Prostate gland (tissue), 2 donors: ENCODE measurements around the gene DCP2. TPM values are rescaled to one million over a fixed set of nuclear protein-coding genes. Genes with fewer than 3 reads are reported as not detected.
A peak's percentile ranks its signal among the peaks of the same experiment; 100 is the strongest.

ENCODE experiments used
- DNase-seq: peaks from one replicate; pipeline ENCODE4 v3.0.0-alpha.2; 2019; ENCODE audit warnings: low spot score
- H3K27ac ChIP-seq, 2 donors: fragments of 200-600 bp; sonication (generic); 2 replicates each; pipeline ENCODE4 v1.5.1; 2017 to 2019
- H3K27me3 ChIP-seq: fragments of 200-600 bp; sonication (generic); replicated peaks from 2 replicates; pipeline ENCODE4 v1.5.1; 2019; ENCODE audit not compliant: insufficient read depth
- H3K36me3 ChIP-seq, 2 donors: fragments of 200-600 bp; sonication (generic); 1 replicate in 1 of 2; 2 replicates in 1 of 2; pipeline versions ENCODE4 v1.5.1 to v1.8.1; 2017 to 2019
- H3K4me1 ChIP-seq: fragments of 200-600 bp; sonication (generic); replicated peaks from 2 replicates; pipeline ENCODE4 v1.5.1; 2019
- H3K4me3 ChIP-seq, 2 donors: fragments of 200-600 bp; sonication (generic); 2 replicates each; pipeline ENCODE4 v1.5.1; 2017 to 2019
- H3K9me3 ChIP-seq: fragments of 200-600 bp; sonication (generic); 2 replicates; pipeline ENCODE4 v1.5.1; 2017
- POLR2A ChIP-seq: fragments of 450-650 bp; IDR thresholded peaks from one replicate; pipeline ENCODE4 v1.6.1; 2016; ENCODE audit warnings: antibody characterized with exemption, mild to moderate bottlenecking
- POLR2AphosphoS5 ChIP-seq: sonication (generic); formaldehyde crosslinking; IDR thresholded peaks from one replicate; pipeline ENCODE4 v1.6.1; 2017; ENCODE audit warnings: antibody characterized with exemption
- WGBS: methylation state at CpG from one replicate; pipeline ENCODE4 v1.1.5; 2018; 5-methylcytosine and 5-hydroxymethylcytosine counted together
- intact Hi-C: fragments of 100-400 bp; cut with DNase I; formaldehyde crosslinking; loops from one replicate; pipeline ENCODE4 v1.14.2; 2022
- total RNA-seq, 2 donors: library from RNA; depleted of rRNA; stranded (reverse); fragments of >200 nt; gene quantifications; one replicate each; pipeline ENCODE4 v1.1.0, GENCODE V29; 2016
- TF ChIP-seq, protein P1 (sequence below), 4 experiments: fragments of 200-600 bp in 2 of 4; fragments of 450-650 bp in 2 of 4; sonication (generic) in 2 of 4; IDR thresholded peaks; 1 replicate in 3 of 4; 2 replicates in 1 of 4; pipeline ENCODE4 v1.5.1; 2016 to 2019; ENCODE audit warnings: antibody characterized with exemption in 4 of 4, mild to moderate bottlenecking in 2 of 4, moderate library complexity in 2 of 4

Gene DCP2
- total RNA-seq, 2 donors from 2014 or later, result 23.4 to 51.6 TPM

DNA sequence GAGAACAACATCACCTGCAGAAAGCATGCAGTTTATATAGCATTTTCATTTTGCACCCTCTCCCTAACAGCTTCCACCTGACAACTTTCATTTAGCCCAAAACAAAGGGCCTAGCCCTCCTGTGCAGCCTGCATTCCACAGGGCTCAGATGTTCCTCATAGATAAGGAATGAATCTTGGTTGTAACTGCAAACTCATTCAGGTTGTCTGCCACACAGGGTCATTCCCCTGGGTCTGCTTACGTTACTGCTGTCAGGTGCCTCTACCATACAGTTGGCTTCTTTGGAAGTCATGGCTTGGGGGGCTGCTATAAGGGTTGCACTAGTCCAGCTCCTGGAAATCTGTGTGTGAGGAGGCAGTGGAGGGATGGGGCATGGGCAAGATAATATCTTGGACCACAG is 2.7 kb upstream of the DCP2 start:
- DNase-seq, result no peak
- intact Hi-C loops, result no loop called here
- WGBS, result 50% methylated on average over 1 of the region's 1 CpG

DNA sequence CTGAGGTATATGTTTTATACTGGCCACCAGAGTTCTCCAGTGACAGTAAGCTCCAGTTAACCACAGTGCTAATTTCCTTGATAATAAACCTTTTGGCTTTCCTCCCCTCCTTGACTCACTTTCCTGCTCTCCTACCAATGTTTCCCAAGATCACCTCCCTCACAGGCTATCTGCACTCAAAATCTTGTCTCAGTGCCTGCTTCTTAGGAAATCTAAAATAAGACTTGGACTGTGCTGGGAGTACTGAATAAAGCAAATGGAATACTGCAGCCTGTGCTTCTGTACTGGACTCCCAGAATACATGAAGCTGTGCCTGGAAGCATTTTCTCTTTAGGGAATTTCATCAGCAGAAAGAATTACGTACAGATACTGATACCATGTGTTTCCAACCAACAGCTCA is 1.7 kb upstream of the DCP2 start:
- Histone ChIP-seq H3K4me3 (no peak overlapping the region), H3K9me3 (no peaks in the 10 kb centered on the region), H3K27me3 (no peaks in the 10 kb centered on the region), H3K4me1 (no peaks in the 10 kb centered on the region), H3K36me3 (no peaks in the 10 kb centered on the region), H3K27ac (no peak overlapping the region)
- no peak for TF ChIP-seq POLR2A
- no peak for TF ChIP-seq POLR2AphosphoS5
- TF ChIP-seq, protein P1, sequence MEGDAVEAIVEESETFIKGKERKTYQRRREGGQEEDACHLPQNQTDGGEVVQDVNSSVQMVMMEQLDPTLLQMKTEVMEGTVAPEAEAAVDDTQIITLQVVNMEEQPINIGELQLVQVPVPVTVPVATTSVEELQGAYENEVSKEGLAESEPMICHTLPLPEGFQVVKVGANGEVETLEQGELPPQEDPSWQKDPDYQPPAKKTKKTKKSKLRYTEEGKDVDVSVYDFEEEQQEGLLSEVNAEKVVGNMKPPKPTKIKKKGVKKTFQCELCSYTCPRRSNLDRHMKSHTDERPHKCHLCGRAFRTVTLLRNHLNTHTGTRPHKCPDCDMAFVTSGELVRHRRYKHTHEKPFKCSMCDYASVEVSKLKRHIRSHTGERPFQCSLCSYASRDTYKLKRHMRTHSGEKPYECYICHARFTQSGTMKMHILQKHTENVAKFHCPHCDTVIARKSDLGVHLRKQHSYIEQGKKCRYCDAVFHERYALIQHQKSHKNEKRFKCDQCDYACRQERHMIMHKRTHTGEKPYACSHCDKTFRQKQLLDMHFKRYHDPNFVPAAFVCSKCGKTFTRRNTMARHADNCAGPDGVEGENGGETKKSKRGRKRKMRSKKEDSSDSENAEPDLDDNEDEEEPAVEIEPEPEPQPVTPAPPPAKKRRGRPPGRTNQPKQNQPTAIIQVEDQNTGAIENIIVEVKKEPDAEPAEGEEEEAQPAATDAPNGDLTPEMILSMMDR (IDR thresholded peaks at IDR 0.05), result no peak
- DNase-seq, result no peak
- intact Hi-C loops, result loop anchor here (5.0 kb wide), 1 partner anchor 53 kb away; the partner anchor contains the start of gene REEP5
- 94% methylated on average over 1 of the region's 1 CpG for WGBS

More for the DNA sequence above, 2.7 kb upstream of the DCP2 start:
- Histone ChIP-seq H3K27ac (no peak overlapping the region), H3K4me1 (no peaks in the 10 kb centered on the region), H3K36me3 (no peaks in the 10 kb centered on the region), H3K27me3 (no peaks in the 10 kb centered on the region), H3K9me3 (no peaks in the 10 kb centered on the region), H3K4me3 (no peak overlapping the region)
- TF ChIP-seq POLR2A (no peak), POLR2AphosphoS5 (no peak)
- TF ChIP-seq, protein P1 (IDR thresholded peaks at IDR 0.05), result no peak

DNA sequence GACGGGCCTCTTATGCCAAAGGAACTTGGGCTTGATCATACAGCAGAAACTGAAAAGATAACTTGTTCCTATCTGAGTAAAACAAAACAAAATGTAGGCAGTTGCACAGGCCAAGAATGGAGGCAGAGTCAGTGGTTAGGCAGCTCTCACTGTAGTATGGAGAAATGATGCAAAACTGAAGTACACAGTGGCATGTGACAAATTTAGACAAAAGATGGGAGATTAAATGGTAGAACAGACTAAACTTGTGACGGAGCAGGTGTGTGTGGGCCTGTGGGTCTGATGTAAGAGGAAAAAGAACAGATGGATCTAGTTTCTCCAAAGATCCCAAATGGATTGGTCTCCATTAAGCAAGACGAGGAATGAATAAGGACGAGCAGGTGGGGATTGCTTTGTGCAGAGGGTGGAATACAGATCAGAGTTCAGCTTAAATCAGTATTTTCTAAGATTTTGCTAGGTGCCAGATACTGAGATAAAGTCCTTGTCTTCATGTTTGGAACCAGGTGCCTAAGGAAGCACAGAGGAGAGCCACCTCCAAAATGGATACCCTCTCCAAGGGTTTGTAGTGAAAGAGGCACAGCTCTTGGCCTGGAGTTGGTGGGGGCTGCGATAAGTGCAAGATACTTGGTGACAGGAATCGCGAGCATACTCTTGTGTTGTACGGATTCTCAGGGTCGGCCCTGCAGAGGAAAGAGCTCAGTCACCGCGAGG is 722 bp upstream of the DCP2 start:
- H3K27me3 ChIP-seq, result no peaks in the 10 kb centered on the region
- H3K36me3 ChIP-seq, result no peaks in the 10 kb centered on the region
- TF ChIP-seq, protein P1 (IDR thresholded peaks at IDR 0.05), result no peak
- no peak for TF ChIP-seq POLR2AphosphoS5
- no peak for TF ChIP-seq POLR2A
- WGBS, result 34% methylated on average over 11 of the region's 11 CpGs
- peak overlapping the region; percentile 76 to 79 for H3K4me3 ChIP-seq
- H3K27ac ChIP-seq, result peak overlapping the region; percentile 86 to 89
- intact Hi-C loops, result loop anchor here (2.0 to 5.0 kb wide), 2 partner anchors 54 to 115 kb away; partner anchors contain the start of genes REEP5 and SRP19
- DNase-seq, result no peak
- H3K4me1 ChIP-seq, result no peaks in the 10 kb centered on the region
- no peaks in the 10 kb centered on the region for H3K9me3 ChIP-seq

DNA sequence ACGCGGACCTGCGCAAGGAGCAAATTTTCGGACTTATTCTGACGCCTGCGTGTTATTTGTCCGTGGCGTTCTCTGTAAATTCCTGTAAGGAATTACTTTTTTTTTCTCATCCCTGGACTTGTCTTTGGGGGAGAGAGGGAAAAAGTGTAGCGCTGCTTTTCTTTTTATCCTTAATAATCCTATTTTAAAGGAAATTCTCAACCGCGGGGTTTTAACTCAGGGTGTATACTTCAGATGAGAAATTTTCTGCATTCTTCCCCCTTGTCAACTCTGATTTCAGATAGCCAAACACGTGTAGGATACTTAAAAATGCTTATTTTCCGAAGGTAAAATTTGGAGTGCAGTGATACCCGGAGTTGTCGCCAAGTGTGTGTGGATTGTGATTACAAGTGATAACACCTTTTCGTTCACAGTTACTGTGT is 853 bp downstream of the DCP2 start:
- H3K27ac ChIP-seq, result peak overlapping the region; percentile 86 to 89
- H3K4me1 ChIP-seq, result no peaks in the 10 kb centered on the region
- no peaks in the 10 kb centered on the region for H3K9me3 ChIP-seq
- under 1% methylated on average over 16 of the region's 16 CpGs for WGBS
- TF ChIP-seq POLR2AphosphoS5 (no peak), POLR2A (no peak)
- TF ChIP-seq, protein P1 (IDR thresholded peaks at IDR 0.05), result no peak
- H3K36me3 ChIP-seq, result no peaks in the 10 kb centered on the region
- intact Hi-C loops, result loop anchor here (2.0 to 5.0 kb wide), 2 partner anchors 55 to 117 kb away; partner anchors contain the start of genes REEP5 and SRP19
- no peak for DNase-seq
- peak overlapping the region; percentile 76 to 79 for H3K4me3 ChIP-seq
- H3K27me3 ChIP-seq, result no peaks in the 10 kb centered on the region

GRCh38 chr5:112978836-112979235 is 2.2 kb downstream of the DCP2 start:
- no peak overlapping the region for H3K4me3 ChIP-seq
- no peaks in the 10 kb centered on the region for H3K9me3 ChIP-seq
- no peaks in the 10 kb centered on the region for H3K4me1 ChIP-seq
- intact Hi-C loops, result loop anchor here (5.0 kb wide), 1 partner anchor 57 kb away; the partner anchor contains the start of gene REEP5
- H3K27me3 ChIP-seq, result no peaks in the 10 kb centered on the region
- no peaks in the 10 kb centered on the region for H3K36me3 ChIP-seq
- no peak for TF ChIP-seq POLR2AphosphoS5
- no peak for TF ChIP-seq POLR2A
- TF ChIP-seq, protein P1 (IDR thresholded peaks at IDR 0.05), result no peak
- no peak overlapping the region for H3K27ac ChIP-seq
- no peak for DNase-seq
- WGBS, result 26% methylated on average over 2 of the region's 2 CpGs
